ENCODE measurements around the gene SORCS2.
"Not testable (repeated sequence)": the region's sequence is repeated elsewhere in the genome, so short reads cannot be mapped to it uniquely, and the experiment has no call there.

SORCS2 gene

GRCh38 chr4:7212101-7212674, 19.9 kb downstream of the SORCS2 start:
- H3K27ac ChIP-seq, result no peak overlapping the region
- no peak for DNase-seq (ENCODE audit: low read depth, low spot score)
- H3K9ac ChIP-seq (ENCODE audit: insufficient read length), result no peak overlapping the region
- no peak overlapping the region for H3K4me3 ChIP-seq
- no peaks in the 10 kb centered on the region for H3K36me3 ChIP-seq (ENCODE audit: insufficient read depth, low read length)
- TF ChIP-seq FOXP2 (optimal IDR thresholded peaks at IDR 0.05; ENCODE audit: control extremely low read depth, extremely low read length, insufficient read depth) (no peak), POLR2AphosphoS5 (IDR thresholded peaks at IDR 0.05; ENCODE audit: borderline replicate concordance, low read depth, low read length) (no peak), EZH2 (IDR thresholded peaks at IDR 0.05) (no peak)
- no peaks in the 10 kb centered on the region for H3K9me3 ChIP-seq (ENCODE audit: low read depth, low read length)

- Histone ChIP-seq H3K4me3 (no peak overlapping the region), H3K27ac (no peak overlapping the region), H3K9me3 (ENCODE audit: low read depth, low read length) (no peaks in the 10 kb centered on the region), H3K36me3 (ENCODE audit: insufficient read depth, low read length) (no peaks in the 10 kb centered on the region), H3K9ac (ENCODE audit: insufficient read length) (no peak overlapping the region)
- no peak for DNase-seq (ENCODE audit: low read depth, low spot score)
- no peak for TF ChIP-seq POLR2AphosphoS5 (IDR thresholded peaks at IDR 0.05; ENCODE audit: borderline replicate concordance, low read depth, low read length)
- TF ChIP-seq FOXP2 (optimal IDR thresholded peaks at IDR 0.05; ENCODE audit: control extremely low read depth, extremely low read length, insufficient read depth), result no peak
- TF ChIP-seq EZH2 (IDR thresholded peaks at IDR 0.05), result no peak
Measured at GRCh38 chr4:7212921-7213320, 20.6 kb downstream of the SORCS2 start.

- TF ChIP-seq FOXP2 (optimal IDR thresholded peaks at IDR 0.05; ENCODE audit: control extremely low read depth, extremely low read length, insufficient read depth) (no peak), POLR2AphosphoS5 (IDR thresholded peaks at IDR 0.05; ENCODE audit: borderline replicate concordance, low read depth, low read length) (no peak), EZH2 (IDR thresholded peaks at IDR 0.05) (no peak)
- Histone ChIP-seq H3K36me3 (ENCODE audit: insufficient read depth, low read length) (no peaks in the 10 kb centered on the region), H3K27ac (no peak overlapping the region), H3K9ac (ENCODE audit: insufficient read length) (no peak overlapping the region), H3K9me3 (ENCODE audit: low read depth, low read length) (no peaks in the 10 kb centered on the region), H3K4me3 (no peak overlapping the region)
- no peak for DNase-seq (ENCODE audit: low read depth, low spot score)
Measured at GRCh38 chr4:7213807-7214206, 21.5 kb downstream of the SORCS2 start.

GRCh38 chr4:7214359-7214758, 22.0 kb downstream of the SORCS2 start:
- Histone ChIP-seq H3K27ac (no peak overlapping the region), H3K36me3 (ENCODE audit: insufficient read depth, low read length) (no peaks in the 10 kb centered on the region), H3K4me3 (no peak overlapping the region), H3K9ac (ENCODE audit: insufficient read length) (no peak overlapping the region), H3K9me3 (ENCODE audit: low read depth, low read length) (no peaks in the 10 kb centered on the region)
- TF ChIP-seq FOXP2 (optimal IDR thresholded peaks at IDR 0.05; ENCODE audit: control extremely low read depth, extremely low read length, insufficient read depth), result no peak
- TF ChIP-seq POLR2AphosphoS5 (IDR thresholded peaks at IDR 0.05; ENCODE audit: borderline replicate concordance, low read depth, low read length), result no peak
- no peak for TF ChIP-seq EZH2 (IDR thresholded peaks at IDR 0.05)
- DNase-seq (ENCODE audit: low read depth, low spot score), result no peak

GRCh38 chr4:7215187-7215586, 22.8 kb downstream of the SORCS2 start:
- H3K9me3 ChIP-seq (ENCODE audit: low read depth, low read length); H3K36me3 ChIP-seq (ENCODE audit: insufficient read depth, low read length); H3K27ac ChIP-seq; H3K4me3 ChIP-seq; H3K9ac ChIP-seq (ENCODE audit: insufficient read length); DNase-seq (ENCODE audit: low read depth, low spot score): not testable (repeated sequence)

- no peak for DNase-seq (ENCODE audit: low read depth, low spot score)
- H3K4me3 ChIP-seq, result no peak overlapping the region
- no peak overlapping the region for H3K27ac ChIP-seq
- no peaks in the 10 kb centered on the region for H3K9me3 ChIP-seq (ENCODE audit: low read depth, low read length)
- no peak for TF ChIP-seq POLR2AphosphoS5 (IDR thresholded peaks at IDR 0.05; ENCODE audit: borderline replicate concordance, low read depth, low read length)
- no peak for TF ChIP-seq EZH2 (IDR thresholded peaks at IDR 0.05)
- TF ChIP-seq FOXP2 (optimal IDR thresholded peaks at IDR 0.05; ENCODE audit: control extremely low read depth, extremely low read length, insufficient read depth), result no peak
- no peak overlapping the region for H3K9ac ChIP-seq (ENCODE audit: insufficient read length)
- no peaks in the 10 kb centered on the region for H3K36me3 ChIP-seq (ENCODE audit: insufficient read depth, low read length)
Measured at GRCh38 chr4:7217039-7217438, 24.7 kb downstream of the SORCS2 start.

GRCh38 chr4:7217474-7218321, 25.4 kb downstream of the SORCS2 start:
- no peaks in the 10 kb centered on the region for H3K36me3 ChIP-seq (ENCODE audit: insufficient read depth, low read length)
- no peak for TF ChIP-seq FOXP2 (optimal IDR thresholded peaks at IDR 0.05; ENCODE audit: control extremely low read depth, extremely low read length, insufficient read depth)
- TF ChIP-seq EZH2 (IDR thresholded peaks at IDR 0.05), result no peak
- TF ChIP-seq POLR2AphosphoS5 (IDR thresholded peaks at IDR 0.05; ENCODE audit: borderline replicate concordance, low read depth, low read length), result no peak
- H3K4me3 ChIP-seq, result no peak overlapping the region
- H3K9me3 ChIP-seq (ENCODE audit: low read depth, low read length), result no peaks in the 10 kb centered on the region
- no peak overlapping the region for H3K9ac ChIP-seq (ENCODE audit: insufficient read length)
- H3K27ac ChIP-seq, result no peak overlapping the region
- DNase-seq (ENCODE audit: low read depth, low spot score), result no peak

- no peak overlapping the region for H3K4me3 ChIP-seq
- no peak overlapping the region for H3K27ac ChIP-seq
- TF ChIP-seq EZH2 (IDR thresholded peaks at IDR 0.05), result no peak
- no peak for TF ChIP-seq POLR2AphosphoS5 (IDR thresholded peaks at IDR 0.05; ENCODE audit: borderline replicate concordance, low read depth, low read length)
- no peak for TF ChIP-seq FOXP2 (optimal IDR thresholded peaks at IDR 0.05; ENCODE audit: control extremely low read depth, extremely low read length, insufficient read depth)
- H3K36me3 ChIP-seq (ENCODE audit: insufficient read depth, low read length), result no peaks in the 10 kb centered on the region
- no peak overlapping the region for H3K9ac ChIP-seq (ENCODE audit: insufficient read length)
- H3K9me3 ChIP-seq (ENCODE audit: low read depth, low read length), result no peaks in the 10 kb centered on the region
- no peak for DNase-seq (ENCODE audit: low read depth, low spot score)
Measured at GRCh38 chr4:7218686-7219085, 26.3 kb downstream of the SORCS2 start.

All from SK-N-MC (cell line).